ENCODE results near the gene AQP12A.
"Not testable (repeated sequence)": the region's sequence is repeated elsewhere in the genome, so short reads cannot be mapped to it uniquely, and the experiment has no call there.

The AQP12A gene

GRCh38 chr2:240648650-240649275 is 42.9 kb upstream of the AQP12A start:
- TF ChIP-seq ZFX (IDR thresholded peaks at IDR 0.05; ENCODE audit: borderline replicate concordance) (no peak), CTCF (IDR thresholded peaks at IDR 0.05) (no peak)
- no peak overlapping the region for H3K27ac ChIP-seq

- TF ChIP-seq CTCF (IDR thresholded peaks at IDR 0.05) (no peak), ZFX (IDR thresholded peaks at IDR 0.05; ENCODE audit: borderline replicate concordance) (no peak)
- H3K27ac ChIP-seq, result no peak overlapping the region
Measured at GRCh38 chr2:240649331-240649730, 42.3 kb upstream of the AQP12A start.

- H3K27ac ChIP-seq, result no peak overlapping the region
Measured at GRCh38 chr2:240650254-240650965, 41.3 kb upstream of the AQP12A start.

GRCh38 chr2:240651185-240651584 is 40.5 kb upstream of the AQP12A start:
- H3K27ac ChIP-seq, result no peak overlapping the region
- no peak for TF ChIP-seq CTCF (IDR thresholded peaks at IDR 0.05)

More at GRCh38 chr2:240650254-240650965, 41.3 kb upstream of the AQP12A start:
- TF ChIP-seq ZFX (IDR thresholded peaks at IDR 0.05; ENCODE audit: borderline replicate concordance) (no peak), CTCF (IDR thresholded peaks at IDR 0.05) (no peak)

GRCh38 chr2:240655931-240656886 is 35.5 kb upstream of the AQP12A start:
- TF ChIP-seq ZFX (IDR thresholded peaks at IDR 0.05; ENCODE audit: borderline replicate concordance) (no peak), CTCF (IDR thresholded peaks at IDR 0.05) (no peak)
- no peak overlapping the region for H3K27ac ChIP-seq

GRCh38 chr2:240659883-240660282 is 31.8 kb upstream of the AQP12A start:
- not testable (repeated sequence) for H3K27ac ChIP-seq

GRCh38 chr2:240662681-240663080 is 29.0 kb upstream of the AQP12A start:
- no peak overlapping the region for H3K27ac ChIP-seq
- TF ChIP-seq ZFX (IDR thresholded peaks at IDR 0.05; ENCODE audit: borderline replicate concordance) (no peak), CTCF (IDR thresholded peaks at IDR 0.05) (no peak)
